ENCODE measurements around the gene SMAD5.
A peak's percentile ranks its signal among the peaks of the same experiment; 100 is the strongest.

Gene SMAD5

GRCh38 chr5:136155761-136156160 is 23.1 kb downstream of the SMAD5 start:
- no peaks in the 10 kb centered on the region for H3K9me3 Mint-ChIP-seq
- DNase-seq (ENCODE audit: low spot score in 2 of 2) (no peak), ATAC-seq (ENCODE audit: low read depth) (no peak)
- H3K27ac Mint-ChIP-seq, result no peak overlapping the region
- H3K27me3 Mint-ChIP-seq, result no peaks in the 10 kb centered on the region
- peaks cover 43% of the 10 kb centered on the region for H3K36me3 Mint-ChIP-seq
- peaks cover 16% of the 10 kb centered on the region for H3K4me1 Mint-ChIP-seq
- H3K4me3 Mint-ChIP-seq, result no peak overlapping the region

DNA sequence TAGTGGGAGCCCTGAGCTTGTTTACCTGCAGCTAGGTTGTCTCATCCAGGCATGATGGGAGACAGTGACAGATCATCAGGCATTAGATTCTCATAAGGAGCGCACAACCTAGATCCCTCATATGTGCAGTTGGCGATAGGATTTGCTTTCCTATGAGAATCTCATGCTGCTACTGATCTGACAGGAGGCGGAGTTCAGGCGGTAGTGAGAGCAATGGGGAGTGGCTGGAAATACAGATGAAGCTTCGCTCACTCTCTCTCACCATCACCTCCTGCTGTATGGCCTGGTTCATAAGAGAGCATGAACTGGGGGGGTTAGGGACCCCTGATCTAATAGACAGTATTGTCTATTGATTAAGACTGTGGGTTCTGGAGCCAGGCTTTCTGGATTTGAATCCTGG is 24.9 kb downstream of the SMAD5 start:
- Mint-ChIP-seq H3K27ac (no peak overlapping the region), H3K27me3 (no peaks in the 10 kb centered on the region), H3K9me3 (no peaks in the 10 kb centered on the region), H3K4me3 (no peak overlapping the region), H3K36me3 (peaks cover 39% of the 10 kb centered on the region), H3K4me1 (peaks cover 14% of the 10 kb centered on the region)
- ATAC-seq (ENCODE audit: low read depth) (no peak), DNase-seq (ENCODE audit: low spot score in 2 of 2) (no peak)

GRCh38 chr5:136159457-136159856 is 26.8 kb downstream of the SMAD5 start:
- no peak for DNase-seq (ENCODE audit: low spot score in 2 of 2)
- no peaks in the 10 kb centered on the region for H3K9me3 Mint-ChIP-seq

GRCh38 chr5:136162008-136162407 is 29.4 kb downstream of the SMAD5 start:
- H3K27me3 Mint-ChIP-seq, result no peaks in the 10 kb centered on the region
- ATAC-seq (ENCODE audit: low read depth) (no peak), DNase-seq (ENCODE audit: low spot score in 2 of 2) (no peak)
- no peak overlapping the region for H3K4me3 Mint-ChIP-seq
- H3K36me3 Mint-ChIP-seq, result peaks cover 14% of the 10 kb centered on the region
- no peak overlapping the region for H3K27ac Mint-ChIP-seq
- no peaks in the 10 kb centered on the region for H3K9me3 Mint-ChIP-seq
- H3K4me1 Mint-ChIP-seq, result peaks cover 7% of the 10 kb centered on the region

More at GRCh38 chr5:136159457-136159856, 26.8 kb downstream of the SMAD5 start:
- no peak overlapping the region for H3K4me3 Mint-ChIP-seq
- H3K4me1 Mint-ChIP-seq, result peaks cover 11% of the 10 kb centered on the region
- no peak overlapping the region for H3K27ac Mint-ChIP-seq
- no peaks in the 10 kb centered on the region for H3K27me3 Mint-ChIP-seq
- no peak for ATAC-seq (ENCODE audit: low read depth)
- peaks cover 27% of the 10 kb centered on the region for H3K36me3 Mint-ChIP-seq

GRCh38 chr5:136164226-136164625 is 31.6 kb downstream of the SMAD5 start:
- no peak for ATAC-seq (ENCODE audit: low read depth)
- Mint-ChIP-seq H3K9me3 (no peaks in the 10 kb centered on the region), H3K27ac (no peak overlapping the region), H3K27me3 (no peaks in the 10 kb centered on the region), H3K4me3 (no peak overlapping the region), H3K36me3 (peaks cover 16% of the 10 kb centered on the region), H3K4me1 (peaks cover 7% of the 10 kb centered on the region)
- no peak for DNase-seq (ENCODE audit: low spot score in 2 of 2)

GRCh38 chr5:136166909-136167308 is 34.3 kb downstream of the SMAD5 start:
- no peaks in the 10 kb centered on the region for H3K27me3 Mint-ChIP-seq
- peaks cover 7% of the 10 kb centered on the region for H3K4me1 Mint-ChIP-seq
- H3K9me3 Mint-ChIP-seq, result no peaks in the 10 kb centered on the region
- ATAC-seq (ENCODE audit: low read depth), result peak; percentile 55
- H3K4me3 Mint-ChIP-seq, result peak overlapping the region; percentile 18
- no peak for DNase-seq (ENCODE audit: low spot score in 2 of 2)
- peak overlapping the region; percentile 78 for H3K27ac Mint-ChIP-seq
- peaks cover 26% of the 10 kb centered on the region for H3K36me3 Mint-ChIP-seq

DNA sequence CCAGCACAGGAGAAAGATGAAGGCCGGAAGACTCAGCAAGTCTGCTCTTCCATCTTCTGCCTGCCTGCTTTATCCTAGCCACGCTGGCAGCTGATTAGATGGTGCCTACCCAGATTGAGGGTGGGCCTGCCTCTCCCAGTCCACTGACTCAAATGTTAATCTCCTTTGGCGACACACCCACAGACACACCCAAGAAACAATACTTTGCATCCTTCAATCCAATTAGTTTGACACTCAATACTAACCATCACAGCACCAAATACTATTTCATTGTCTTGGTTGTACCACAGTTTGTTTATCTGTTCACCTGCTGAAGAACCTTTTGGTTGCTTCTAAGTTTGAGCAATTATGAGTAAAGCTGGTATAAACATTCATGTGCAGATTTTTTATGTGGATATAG is 36.6 kb downstream of the SMAD5 start:
- H3K27ac Mint-ChIP-seq, result no peak overlapping the region
- H3K36me3 Mint-ChIP-seq, result peaks cover 36% of the 10 kb centered on the region
- ATAC-seq (ENCODE audit: low read depth), result no peak
- H3K4me1 Mint-ChIP-seq, result peaks cover 7% of the 10 kb centered on the region
- no peak for DNase-seq (ENCODE audit: low spot score in 2 of 2)
- no peaks in the 10 kb centered on the region for H3K27me3 Mint-ChIP-seq
- no peaks in the 10 kb centered on the region for H3K9me3 Mint-ChIP-seq
- H3K4me3 Mint-ChIP-seq, result no peak overlapping the region

- DNase-seq (ENCODE audit: low spot score in 2 of 2), result no peak
- no peak overlapping the region for H3K4me3 Mint-ChIP-seq
These were observed 41.5 kb downstream of the SMAD5 start for GRCh38 chr5:136174021-136174659.

DNA sequence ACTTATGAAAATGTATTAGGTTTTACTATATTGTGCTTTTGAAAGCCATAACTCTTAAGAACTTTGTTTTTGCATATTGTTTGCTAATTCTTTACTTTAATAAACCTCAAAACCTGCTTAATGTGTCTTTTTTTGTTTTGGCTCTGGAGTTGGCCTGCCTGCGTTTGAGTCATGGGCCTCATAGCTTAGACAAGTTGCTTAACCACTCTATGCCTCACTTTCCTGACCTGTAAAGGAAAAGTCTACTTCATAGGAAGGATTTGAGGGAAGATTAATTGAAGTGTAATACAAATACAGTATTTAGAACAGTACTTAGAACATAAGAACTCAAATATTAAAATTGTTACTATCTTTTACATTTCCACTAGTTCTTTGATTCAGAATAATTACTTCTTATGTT is 50.0 kb downstream of the SMAD5 start:
- no peak overlapping the region for H3K4me3 Mint-ChIP-seq
- DNase-seq (ENCODE audit: low spot score in 2 of 2), result no peak
- H3K36me3 Mint-ChIP-seq, result peaks cover 23% of the 10 kb centered on the region
- H3K9me3 Mint-ChIP-seq, result no peaks in the 10 kb centered on the region
- no peaks in the 10 kb centered on the region for H3K4me1 Mint-ChIP-seq
- no peak for ATAC-seq (ENCODE audit: low read depth)
- no peak overlapping the region for H3K27ac Mint-ChIP-seq
- no peaks in the 10 kb centered on the region for H3K27me3 Mint-ChIP-seq

More at GRCh38 chr5:136174021-136174659, 41.5 kb downstream of the SMAD5 start:
- Mint-ChIP-seq H3K36me3 (peaks cover 34% of the 10 kb centered on the region), H3K4me1 (no peaks in the 10 kb centered on the region), H3K27ac (no peak overlapping the region), H3K9me3 (no peaks in the 10 kb centered on the region), H3K27me3 (no peaks in the 10 kb centered on the region)
- ATAC-seq (ENCODE audit: low read depth), result no peak

GRCh38 chr5:136185974-136186665 is 53.5 kb downstream of the SMAD5 start:
- no peak overlapping the region for H3K27ac Mint-ChIP-seq

DNA sequence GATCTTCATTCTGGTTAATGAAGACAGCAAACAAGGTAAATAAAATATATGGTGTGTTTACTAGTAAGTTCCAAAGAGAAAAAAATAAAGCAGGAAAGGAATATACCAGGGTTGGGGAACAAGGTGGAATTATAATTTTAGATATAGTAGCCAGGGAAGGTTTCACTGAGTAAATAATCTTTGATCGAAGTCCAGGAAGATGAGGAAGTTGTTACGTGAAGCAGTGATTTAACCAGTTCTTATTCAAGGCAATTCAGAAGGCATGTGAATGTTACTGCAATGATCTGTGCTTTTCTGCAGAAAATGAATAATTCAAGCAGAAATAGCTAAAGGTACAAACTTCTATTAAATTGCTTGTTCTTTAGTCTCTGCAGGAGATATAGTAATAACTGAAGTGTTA is 54.2 kb downstream of the SMAD5 start:
- Mint-ChIP-seq H3K4me1 (no peaks in the 10 kb centered on the region), H3K4me3 (no peak overlapping the region), H3K27me3 (peaks cover 3% of the 10 kb centered on the region), H3K9me3 (no peaks in the 10 kb centered on the region), H3K36me3 (peaks cover 26% of the 10 kb centered on the region), H3K27ac (no peak overlapping the region)
- ATAC-seq (ENCODE audit: low read depth), result no peak
- no peak for DNase-seq (ENCODE audit: low spot score in 2 of 2)

More at GRCh38 chr5:136185974-136186665, 53.5 kb downstream of the SMAD5 start:
- Mint-ChIP-seq H3K4me1 (no peaks in the 10 kb centered on the region), H3K36me3 (peaks cover 26% of the 10 kb centered on the region), H3K4me3 (no peak overlapping the region), H3K27me3 (no peaks in the 10 kb centered on the region), H3K9me3 (no peaks in the 10 kb centered on the region)
- ATAC-seq (ENCODE audit: low read depth) (no peak), DNase-seq (ENCODE audit: low spot score in 2 of 2) (no peak)

DNA sequence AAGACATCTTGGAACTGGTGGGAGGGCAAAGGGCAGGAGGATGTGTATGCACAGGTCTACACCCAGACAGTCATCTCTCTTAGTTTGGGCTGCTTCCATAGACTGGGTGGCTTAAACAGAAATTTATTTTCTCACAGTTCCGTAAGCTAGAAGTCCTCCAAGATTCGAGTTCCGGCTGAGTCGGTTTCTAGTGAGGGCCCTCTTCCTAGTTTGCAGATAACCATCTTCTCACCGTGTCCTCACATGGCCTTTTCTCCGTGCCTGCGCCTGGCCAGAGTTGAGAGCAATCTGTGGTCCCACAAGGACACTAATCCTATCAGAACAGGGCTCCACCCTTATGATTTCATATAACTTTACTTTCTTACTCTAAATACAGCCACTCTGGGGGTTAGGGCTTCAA is 56.2 kb downstream of the SMAD5 start:
- peaks cover 9% of the 10 kb centered on the region for H3K27me3 Mint-ChIP-seq
- no peak overlapping the region for H3K4me3 Mint-ChIP-seq
- no peak overlapping the region for H3K27ac Mint-ChIP-seq
- ATAC-seq (ENCODE audit: low read depth) (no peak), DNase-seq (ENCODE audit: low spot score in 2 of 2) (no peak)
- no peaks in the 10 kb centered on the region for H3K9me3 Mint-ChIP-seq
- H3K4me1 Mint-ChIP-seq, result no peaks in the 10 kb centered on the region
- peaks cover 26% of the 10 kb centered on the region for H3K36me3 Mint-ChIP-seq

- peaks cover 26% of the 10 kb centered on the region for H3K36me3 Mint-ChIP-seq
- H3K4me1 Mint-ChIP-seq, result no peaks in the 10 kb centered on the region
- DNase-seq (ENCODE audit: low spot score in 2 of 2) (no peak), ATAC-seq (ENCODE audit: low read depth) (no peak)
- peaks cover 16% of the 10 kb centered on the region for H3K27me3 Mint-ChIP-seq
- H3K27ac Mint-ChIP-seq, result no peak overlapping the region
- H3K9me3 Mint-ChIP-seq, result no peaks in the 10 kb centered on the region
- no peak overlapping the region for H3K4me3 Mint-ChIP-seq
These were observed 57.6 kb downstream of the SMAD5 start for GRCh38 chr5:136190091-136190720.

DNA sequence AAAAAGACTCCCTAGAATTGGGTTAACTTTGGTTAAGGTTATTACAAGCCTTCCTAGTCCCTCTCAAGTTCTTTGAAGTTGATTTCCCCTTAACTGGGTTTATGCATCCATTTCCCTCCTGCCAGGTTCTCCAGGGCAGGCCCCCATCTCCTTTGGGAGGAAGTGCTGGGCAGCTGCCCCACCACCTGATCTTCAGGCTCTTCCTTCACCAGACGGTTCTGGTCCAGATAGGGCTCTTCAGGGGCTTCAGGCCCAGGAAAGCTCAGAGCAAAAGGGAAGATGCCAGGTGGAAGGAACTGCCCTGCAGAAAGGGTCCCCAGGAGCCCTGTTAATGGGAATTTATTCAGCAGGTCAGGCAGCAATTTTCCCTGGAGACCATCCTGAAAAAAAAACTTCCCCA is 58.3 kb downstream of the SMAD5 start:
- Mint-ChIP-seq H3K4me1 (no peaks in the 10 kb centered on the region), H3K36me3 (peaks cover 24% of the 10 kb centered on the region), H3K4me3 (no peak overlapping the region), H3K27me3 (peaks cover 19% of the 10 kb centered on the region), H3K9me3 (no peaks in the 10 kb centered on the region), H3K27ac (no peak overlapping the region)
- DNase-seq (ENCODE audit: low spot score in 2 of 2) (no peak), ATAC-seq (ENCODE audit: low read depth) (no peak)
